KOPT-K1 (cell line): Measurements from ENCODE around the gene C2.

Experiments
- H3K27ac ChIP-seq: fragments of 200-600 bp; sonication (generic); 2 replicates; pipeline ENCODE4 v1.5.1; 2016; ENCODE audit warnings: antibody characterized with exemption, mild to moderate bottlenecking, low read depth, low read length; ENCODE audit not compliant: poor library complexity, severe bottlenecking
- H3K36me3 ChIP-seq: fragments of 200-600 bp; sonication (generic); 2 replicates; pipeline ENCODE4 v1.5.1; 2017; ENCODE audit warnings: antibody characterized with exemption, mild to moderate bottlenecking, low read length, moderate library complexity; ENCODE audit not compliant: insufficient read depth
- H3K9me3 ChIP-seq: fragments of 200-600 bp; sonication (generic); 2 replicates; pipeline ENCODE4 v1.5.1; 2017; ENCODE audit warnings: antibody characterized with exemption, low read length, mild to moderate bottlenecking; ENCODE audit not compliant: insufficient read depth, poor library complexity, severe bottlenecking

C2 gene

GRCh38 chr6:31933537-31933936 lies 6.0 kb downstream of the C2 start:
- H3K9me3 ChIP-seq: no peaks in the 10 kb centered on the region
- H3K27ac ChIP-seq: no peak overlapping the region
- no peaks in the 10 kb centered on the region for H3K36me3 ChIP-seq

- H3K27ac ChIP-seq: no peak overlapping the region
- H3K36me3 ChIP-seq: no peaks in the 10 kb centered on the region
- no peaks in the 10 kb centered on the region for H3K9me3 ChIP-seq
Measured at GRCh38 chr6:31935021-31935420, 7.5 kb downstream of the C2 start.

DNA sequence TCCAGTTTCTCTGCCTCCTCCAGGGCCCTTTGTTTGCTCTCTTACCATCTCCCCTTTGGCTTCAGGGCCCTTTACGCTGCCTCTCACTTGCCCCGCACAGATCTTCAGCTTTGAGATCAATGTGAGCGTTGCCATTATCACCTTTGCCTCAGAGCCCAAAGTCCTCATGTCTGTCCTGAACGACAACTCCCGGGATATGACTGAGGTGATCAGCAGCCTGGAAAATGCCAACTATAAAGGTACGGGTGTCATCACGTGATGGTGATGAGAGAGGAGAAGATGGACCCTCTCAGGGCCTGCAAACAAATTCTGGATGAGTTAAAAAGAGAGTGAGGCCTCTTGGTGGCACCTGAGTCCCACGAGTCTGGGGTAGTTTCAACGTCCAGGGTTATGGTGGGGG lies 8.3 kb downstream of the C2 start:
- Histone ChIP-seq H3K9me3 (no peaks in the 10 kb centered on the region), H3K27ac (no peak overlapping the region), H3K36me3 (no peaks in the 10 kb centered on the region)

- no peaks in the 10 kb centered on the region for H3K9me3 ChIP-seq
- H3K36me3 ChIP-seq: no peaks in the 10 kb centered on the region
- no peak overlapping the region for H3K27ac ChIP-seq
Measured at GRCh38 chr6:31940256-31940664, 12.7 kb downstream of the C2 start.

GRCh38 chr6:31943742-31944141 lies 16.2 kb downstream of the C2 start:
- H3K36me3 ChIP-seq: no peaks in the 10 kb centered on the region

GRCh38 chr6:31945154-31945506 lies 17.6 kb downstream of the C2 start:
- Histone ChIP-seq H3K9me3 (no peaks in the 10 kb centered on the region), H3K27ac (no peak overlapping the region)

More at GRCh38 chr6:31943742-31944141, 16.2 kb downstream of the C2 start:
- Histone ChIP-seq H3K27ac (no peak overlapping the region), H3K9me3 (no peaks in the 10 kb centered on the region)

DNA sequence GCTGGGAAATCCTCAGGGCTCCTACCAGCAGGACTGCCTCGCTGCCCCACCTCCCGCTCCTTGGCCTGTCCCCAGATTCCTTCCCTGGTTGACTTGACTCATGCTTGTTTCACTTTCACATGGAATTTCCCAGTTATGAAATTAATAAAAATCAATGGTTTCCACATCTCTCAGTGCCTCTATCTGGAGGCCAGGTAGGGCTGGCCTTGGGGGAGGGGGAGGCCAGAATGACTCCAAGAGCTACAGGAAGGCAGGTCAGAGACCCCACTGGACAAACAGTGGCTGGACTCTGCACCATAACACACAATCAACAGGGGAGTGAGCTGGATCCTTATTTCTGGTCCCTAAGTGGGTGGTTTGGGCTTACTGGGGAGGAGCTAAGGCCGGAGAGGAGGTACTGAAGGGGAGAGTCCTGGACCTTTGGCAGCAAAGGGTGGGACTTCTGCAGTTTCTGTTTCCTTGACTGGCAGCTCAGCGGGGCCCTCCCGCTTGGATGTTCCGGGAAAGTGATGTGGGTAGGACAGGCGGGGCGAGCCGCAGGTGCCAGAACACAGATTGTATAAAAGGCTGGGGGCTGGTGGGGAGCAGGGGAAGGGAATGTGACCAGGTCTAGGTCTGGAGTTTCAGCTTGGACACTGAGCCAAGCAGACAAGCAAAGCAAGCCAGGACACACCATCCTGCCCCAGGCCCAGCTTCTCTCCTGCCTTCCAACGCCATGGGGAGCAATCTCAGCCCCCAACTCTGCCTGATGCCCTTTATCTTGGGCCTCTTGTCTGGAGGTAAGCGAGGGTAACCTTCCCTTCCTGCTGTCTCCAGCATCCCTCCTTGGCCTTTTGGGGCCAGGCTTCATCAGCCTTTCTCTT lies 18.2 kb downstream of the C2 start, which contains the start of gene CFB:
TSS of gene CFB (plus strand) at position 589 of the 863 bp plus-strand sequence. CDS start at position 716, 127 bp downstream.
- peaks cover 2% of the 10 kb centered on the region for H3K36me3 ChIP-seq
- H3K27ac ChIP-seq: no peak within 1 kb of the TSS
- H3K9me3 ChIP-seq: no peaks in the 10 kb centered on the region

More at GRCh38 chr6:31945154-31945506, 17.6 kb downstream of the C2 start:
- no peaks in the 10 kb centered on the region for H3K36me3 ChIP-seq

GRCh38 chr6:31946370-31946885 lies 18.9 kb downstream of the C2 start:
- Histone ChIP-seq H3K27ac (no peak overlapping the region), H3K36me3 (peaks cover 9% of the 10 kb centered on the region), H3K9me3 (no peaks in the 10 kb centered on the region)

DNA sequence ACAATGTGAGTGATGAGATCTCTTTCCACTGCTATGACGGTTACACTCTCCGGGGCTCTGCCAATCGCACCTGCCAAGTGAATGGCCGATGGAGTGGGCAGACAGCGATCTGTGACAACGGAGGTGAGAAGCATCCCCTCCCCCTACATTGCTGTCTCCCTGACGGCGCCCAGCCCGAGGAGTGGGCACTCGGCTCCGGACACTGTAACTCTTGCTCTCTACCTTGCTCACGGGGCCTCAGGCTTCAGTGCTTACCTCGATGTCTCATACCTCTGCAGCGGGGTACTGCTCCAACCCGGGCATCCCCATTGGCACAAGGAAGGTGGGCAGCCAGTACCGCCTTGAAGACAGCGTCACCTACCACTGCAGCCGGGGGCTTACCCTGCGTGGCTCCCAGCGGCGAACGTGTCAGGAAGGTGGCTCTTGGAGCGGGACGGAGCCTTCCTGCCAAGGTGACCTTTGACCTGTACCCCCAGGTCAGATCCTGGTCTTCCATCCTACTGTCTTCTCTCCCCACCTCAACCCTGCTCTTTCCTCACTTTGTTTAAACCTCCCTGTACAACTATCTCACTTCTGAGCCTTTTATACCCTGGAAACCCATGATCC lies 19.7 kb downstream of the C2 start:
- no peak overlapping the region for H3K27ac ChIP-seq
- H3K36me3 ChIP-seq: peaks cover 16% of the 10 kb centered on the region
- no peaks in the 10 kb centered on the region for H3K9me3 ChIP-seq

GRCh38 chr6:31947864-31948263 lies 20.3 kb downstream of the C2 start:
- Histone ChIP-seq H3K9me3 (no peaks in the 10 kb centered on the region), H3K27ac (no peak overlapping the region), H3K36me3 (peaks cover 23% of the 10 kb centered on the region)

GRCh38 chr6:31948306-31948705 lies 20.8 kb downstream of the C2 start:
- Histone ChIP-seq H3K36me3 (peaks cover 28% of the 10 kb centered on the region), H3K27ac (no peak overlapping the region)

DNA sequence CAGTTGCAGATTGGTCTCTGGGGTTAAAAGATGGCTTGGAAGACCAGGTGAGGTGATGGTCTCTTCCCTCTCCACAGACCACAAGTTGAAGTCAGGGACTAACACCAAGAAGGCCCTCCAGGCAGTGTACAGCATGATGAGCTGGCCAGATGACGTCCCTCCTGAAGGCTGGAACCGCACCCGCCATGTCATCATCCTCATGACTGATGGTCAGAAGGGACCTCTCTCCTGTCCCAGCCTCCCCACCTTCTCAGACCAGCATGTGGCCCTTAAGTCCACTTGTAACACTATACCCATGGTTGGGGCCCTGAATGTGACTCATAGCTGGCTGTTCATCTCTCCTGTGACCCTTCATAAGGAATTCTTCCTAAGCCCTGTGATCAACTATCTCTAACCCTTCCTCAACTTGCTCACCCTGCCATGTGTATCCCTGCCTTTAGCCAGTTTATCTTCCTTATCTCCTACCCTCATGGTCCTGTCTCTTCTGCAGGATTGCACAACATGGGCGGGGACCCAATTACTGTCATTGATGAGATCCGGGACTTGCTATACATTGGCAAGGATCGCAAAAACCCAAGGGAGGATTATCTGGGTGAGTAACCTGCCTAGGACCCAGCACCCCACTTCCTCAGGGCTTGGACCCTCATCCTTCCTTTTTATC lies 21.4 kb downstream of the C2 start:
- Histone ChIP-seq H3K27ac (no peak overlapping the region), H3K9me3 (no peaks in the 10 kb centered on the region), H3K36me3 (peaks cover 34% of the 10 kb centered on the region)

More at GRCh38 chr6:31948306-31948705, 20.8 kb downstream of the C2 start:
- H3K9me3 ChIP-seq: no peaks in the 10 kb centered on the region

DNA sequence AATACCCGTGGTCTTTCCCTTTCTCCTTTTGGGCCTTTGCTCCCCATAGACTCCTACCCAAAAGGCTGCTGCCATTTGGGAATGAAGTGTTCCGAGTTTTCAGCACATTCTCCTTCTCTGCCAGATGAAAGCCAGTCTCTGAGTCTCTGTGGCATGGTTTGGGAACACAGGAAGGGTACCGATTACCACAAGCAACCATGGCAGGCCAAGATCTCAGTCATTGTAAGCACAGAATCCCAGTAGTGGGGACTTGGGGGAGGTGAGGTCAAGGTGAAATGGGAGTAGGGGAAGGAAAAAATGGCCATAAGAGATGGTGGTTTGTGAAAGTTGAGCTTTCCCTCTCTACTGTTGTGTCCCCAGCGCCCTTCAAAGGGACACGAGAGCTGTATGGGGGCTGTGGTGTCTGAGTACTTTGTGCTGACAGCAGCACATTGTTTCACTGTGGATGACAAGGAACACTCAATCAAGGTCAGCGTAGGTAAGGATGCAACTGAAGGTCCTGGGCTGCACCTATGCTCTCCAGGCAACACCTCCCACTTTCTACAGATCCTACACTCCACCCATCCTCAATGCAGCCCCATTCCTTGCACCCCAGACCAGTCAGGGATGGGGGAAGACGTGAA lies 22.5 kb downstream of the C2 start:
- Histone ChIP-seq H3K36me3 (peaks cover 45% of the 10 kb centered on the region), H3K9me3 (no peaks in the 10 kb centered on the region), H3K27ac (no peak overlapping the region)

DNA sequence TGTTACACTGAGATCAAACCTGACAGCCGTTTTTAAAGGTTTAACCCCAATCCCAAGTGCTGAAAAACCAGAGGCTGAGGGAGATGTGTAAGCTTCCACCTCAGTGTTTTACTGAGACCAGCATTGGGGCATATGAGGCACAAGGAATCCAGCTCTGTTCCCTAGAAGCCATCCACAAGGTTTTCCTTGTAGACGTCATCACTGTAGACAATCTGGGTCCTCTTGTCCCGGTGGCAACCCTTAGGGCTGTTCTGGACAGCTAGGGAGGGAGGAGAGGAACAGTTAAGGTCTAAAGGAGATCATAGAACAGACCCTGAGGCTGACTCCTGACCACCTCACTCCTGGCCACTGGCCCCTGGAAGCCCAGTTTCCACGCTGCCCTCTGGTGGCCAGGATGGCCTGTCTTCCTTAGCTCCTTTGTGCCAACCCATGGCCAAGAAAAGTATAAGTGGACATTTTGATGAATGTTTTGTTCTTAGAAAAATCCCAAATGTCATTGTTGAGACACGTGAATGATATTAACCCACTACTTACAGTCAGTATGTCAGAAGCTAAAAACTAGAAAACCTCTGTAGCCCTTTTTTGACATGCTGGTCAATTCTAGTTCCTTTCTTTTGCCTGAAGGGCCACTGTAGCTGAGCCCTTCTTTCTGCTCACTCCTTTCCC lies 24.8 kb downstream of the C2 start:
- H3K9me3 ChIP-seq: no peaks in the 10 kb centered on the region
- H3K36me3 ChIP-seq: peaks cover 67% of the 10 kb centered on the region
- no peak overlapping the region for H3K27ac ChIP-seq
